ENCODE measurements around the gene DPEP2. TPM values are rescaled to one million over a fixed set of nuclear protein-coding genes. Genes with fewer than 3 reads are reported as not detected.
"Not testable (repeated sequence)": the region's sequence is repeated elsewhere in the genome, so short reads cannot be mapped to it uniquely, and the experiment has no call there.

Gene DPEP2, protein sequence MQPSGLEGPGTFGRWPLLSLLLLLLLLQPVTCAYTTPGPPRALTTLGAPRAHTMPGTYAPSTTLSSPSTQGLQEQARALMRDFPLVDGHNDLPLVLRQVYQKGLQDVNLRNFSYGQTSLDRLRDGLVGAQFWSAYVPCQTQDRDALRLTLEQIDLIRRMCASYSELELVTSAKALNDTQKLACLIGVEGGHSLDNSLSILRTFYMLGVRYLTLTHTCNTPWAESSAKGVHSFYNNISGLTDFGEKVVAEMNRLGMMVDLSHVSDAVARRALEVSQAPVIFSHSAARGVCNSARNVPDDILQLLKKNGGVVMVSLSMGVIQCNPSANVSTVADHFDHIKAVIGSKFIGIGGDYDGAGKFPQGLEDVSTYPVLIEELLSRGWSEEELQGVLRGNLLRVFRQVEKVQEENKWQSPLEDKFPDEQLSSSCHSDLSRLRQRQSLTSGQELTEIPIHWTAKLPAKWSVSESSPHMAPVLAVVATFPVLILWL
- 14.4 and 16.1 TPM in 2 replicates for total RNA-seq

DNA sequence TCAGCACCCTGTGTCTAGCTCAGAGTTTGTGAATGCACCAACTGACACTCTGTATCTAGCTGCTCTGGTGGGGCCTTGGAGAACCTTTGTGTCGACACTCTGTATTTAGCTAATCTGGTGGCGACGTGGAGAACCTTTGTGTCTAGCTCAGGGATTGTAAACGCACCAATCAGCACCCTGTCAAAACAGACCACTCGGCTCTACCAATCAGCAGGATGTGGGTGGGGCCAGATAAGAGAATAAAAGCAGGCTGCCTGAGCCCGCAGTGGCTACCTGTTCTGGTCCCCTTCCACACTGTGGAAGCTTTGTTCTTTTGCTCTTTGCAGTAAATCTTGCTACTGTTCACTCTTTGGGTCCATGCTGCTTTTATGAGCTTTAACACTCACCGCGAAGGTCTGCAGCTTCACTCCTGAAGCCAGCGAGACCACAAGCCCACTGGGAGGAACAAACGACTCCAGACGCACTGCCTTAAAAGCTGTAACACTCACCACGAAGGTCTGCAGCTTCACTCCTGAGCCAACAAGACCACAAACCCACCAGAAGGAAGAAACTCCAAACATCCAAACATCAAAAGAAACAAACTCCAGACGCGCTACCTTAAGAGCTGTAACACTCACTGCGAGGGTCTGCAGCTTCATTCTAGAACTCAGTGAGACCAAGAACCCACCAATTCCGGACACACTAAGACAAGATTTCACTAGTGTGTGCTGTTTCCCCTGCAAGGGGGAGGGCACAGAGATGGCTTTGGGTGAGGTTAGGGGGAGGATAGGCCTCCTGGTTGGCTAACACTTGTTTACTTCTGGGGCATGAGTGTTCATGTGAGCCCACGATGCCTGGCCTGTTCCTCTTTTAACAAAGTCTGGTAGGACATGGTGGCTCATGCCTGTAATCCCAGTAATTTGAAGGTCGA, at the start of gene DPEP2:
DPEP2 (minus strand) TSS at position 706 of the 910 bp plus-strand sequence. CDS start 6,272 bp downstream, outside the sequence.
- intact Hi-C loops (cut with micrococcal nuclease): loop anchor here (1.0 kb wide), 1 partner anchor 106 kb away; the partner anchor contains the start of gene PSKH1

DNA sequence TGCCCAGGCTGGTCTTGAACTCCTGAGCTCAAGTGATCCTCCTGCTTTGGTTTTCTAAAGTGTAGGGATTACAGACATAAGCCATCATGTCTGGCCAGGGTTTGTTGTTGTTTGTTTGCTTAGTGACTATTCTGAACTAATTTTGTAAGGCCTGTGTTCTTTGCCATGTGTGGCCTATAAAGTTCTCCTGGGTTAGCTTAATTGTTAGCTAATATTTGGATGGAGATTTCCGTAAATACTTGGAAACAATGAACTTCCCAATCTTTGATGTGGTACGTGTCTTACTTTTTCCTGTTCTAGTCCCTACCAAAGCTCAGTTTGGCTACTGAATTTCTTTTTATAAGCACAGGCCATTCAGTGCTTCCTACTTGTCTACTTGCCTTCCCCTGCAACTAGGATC, 48.7 kb upstream of the DPEP2 start:
- intact Hi-C loops (cut with micrococcal nuclease): no loop called here

DNA sequence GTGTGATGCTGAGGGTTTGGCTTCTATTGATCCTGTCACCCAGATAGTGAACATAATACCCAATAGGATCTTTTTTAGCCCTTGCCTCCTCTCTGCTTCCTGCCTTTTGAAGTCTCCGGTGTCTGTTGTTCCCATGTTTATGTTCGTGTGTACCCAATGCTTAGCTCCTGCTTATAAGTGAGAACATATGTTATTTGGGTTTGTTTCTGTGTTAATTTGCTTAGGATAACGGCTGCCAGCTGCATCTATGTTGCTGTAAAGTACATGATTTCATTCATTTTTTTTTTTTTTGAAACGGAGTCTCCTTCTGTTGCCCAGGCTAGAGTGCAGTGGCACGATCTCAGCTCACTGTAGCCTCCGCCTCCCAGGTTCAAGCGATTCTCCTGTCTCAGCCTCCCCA, 46.8 kb upstream of the DPEP2 start:
- intact Hi-C loops (cut with micrococcal nuclease): no loop called here

DNA sequence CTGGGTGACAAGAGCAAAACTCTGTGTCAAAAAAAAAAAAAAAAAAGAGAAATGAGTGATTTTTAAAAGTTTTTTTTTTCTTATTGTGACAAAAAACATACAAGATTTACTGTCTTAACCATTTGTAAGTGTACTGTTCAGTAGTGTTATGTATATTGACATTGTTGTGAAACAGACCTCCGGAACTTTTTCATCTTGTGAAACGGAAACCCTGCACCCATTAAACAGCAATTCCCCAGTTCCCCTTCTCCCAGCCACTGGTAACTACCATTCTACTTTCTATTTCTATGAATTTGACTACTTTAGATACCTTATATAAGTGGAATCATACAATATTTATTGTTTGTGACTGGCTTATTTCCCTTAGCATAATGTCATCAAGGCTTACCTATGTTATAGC, 42.5 kb upstream of the DPEP2 start:
- intact Hi-C loops (cut with micrococcal nuclease): loop anchor here (2.0 kb wide), 1 partner anchor 19 kb away; the partner anchor contains the start of genes DDX28 and DUS2

DNA sequence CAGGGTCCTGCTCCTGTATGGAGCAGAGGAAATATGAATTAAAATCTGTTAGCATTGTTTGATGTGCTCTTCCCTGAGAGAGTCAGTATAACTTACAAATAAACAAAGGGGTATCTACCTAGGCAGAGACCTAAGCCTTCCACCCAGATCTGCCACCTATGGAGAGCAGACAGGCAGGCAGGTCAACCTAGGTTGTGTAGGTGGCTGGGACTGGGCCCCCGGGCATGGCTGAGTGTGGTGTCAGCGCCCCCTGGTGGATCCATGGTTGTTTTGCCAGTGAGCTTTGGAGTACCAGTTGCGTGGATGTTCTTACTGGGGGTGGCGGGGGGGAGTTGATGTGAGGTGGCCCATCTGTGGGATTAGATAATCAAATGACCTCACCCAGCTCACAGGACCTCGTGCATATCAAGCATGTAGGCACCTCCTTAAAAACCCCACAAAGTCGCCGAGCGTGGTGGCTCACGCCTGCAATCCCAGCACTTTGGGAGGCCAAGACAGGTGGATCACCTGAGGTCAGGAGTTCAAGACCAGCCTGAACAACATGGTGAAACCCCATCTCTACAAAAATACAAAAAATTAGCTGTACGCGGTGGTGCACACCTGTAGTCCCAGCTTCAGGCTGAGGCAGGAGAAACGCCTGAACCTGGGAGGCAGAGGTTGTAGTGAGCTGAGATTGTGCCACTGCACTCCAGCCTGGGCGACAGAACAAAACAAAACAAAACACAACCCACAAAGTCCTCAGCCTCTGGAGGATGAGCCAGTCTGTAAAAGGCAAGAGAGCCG, 41.4 kb upstream of the DPEP2 start:
- intact Hi-C loops (cut with micrococcal nuclease): loop anchor here (1.0 to 2.0 kb wide), 11 partner anchors 18 to 519 kb away; partner anchors contain the start of genes DDX28, DUS2, NFATC3 and PSMB10

DNA sequence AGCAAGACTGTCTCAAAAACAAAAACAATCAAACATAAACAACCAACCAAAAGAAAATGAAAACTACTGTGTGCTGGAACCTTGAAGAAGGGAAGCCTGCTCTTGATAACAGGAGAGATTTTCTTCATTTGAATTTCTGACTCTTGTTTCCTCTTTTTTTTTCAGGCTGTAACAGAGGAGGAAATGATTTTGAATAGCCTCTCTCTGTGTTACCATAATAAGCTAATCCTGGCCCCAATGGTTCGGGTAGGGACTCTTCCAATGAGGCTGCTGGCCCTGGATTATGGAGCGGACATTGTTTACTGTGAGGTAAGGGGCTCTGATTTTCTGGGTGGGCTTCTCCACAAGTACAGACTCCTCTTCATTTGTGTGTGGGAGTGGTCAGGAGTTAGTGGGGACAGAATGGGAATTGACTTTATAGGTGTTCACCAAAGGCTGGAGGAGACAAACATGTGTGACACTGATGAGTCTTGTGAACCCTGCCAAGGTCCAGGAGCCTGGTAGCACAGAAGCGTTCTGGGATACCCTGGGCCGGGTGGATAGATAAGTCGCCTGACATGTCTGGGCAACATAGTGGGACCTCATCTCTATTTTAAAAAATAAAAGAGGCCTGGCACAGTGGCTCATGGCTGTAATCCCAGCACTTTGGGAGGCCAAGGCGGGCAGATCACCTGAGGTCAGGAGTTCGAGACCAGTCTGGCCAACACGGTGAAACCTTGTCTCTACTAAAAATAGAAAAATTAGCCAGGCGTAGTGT, 38.7 kb upstream of the DPEP2 start:
- intact Hi-C loops (cut with micrococcal nuclease): no loop called here

DNA sequence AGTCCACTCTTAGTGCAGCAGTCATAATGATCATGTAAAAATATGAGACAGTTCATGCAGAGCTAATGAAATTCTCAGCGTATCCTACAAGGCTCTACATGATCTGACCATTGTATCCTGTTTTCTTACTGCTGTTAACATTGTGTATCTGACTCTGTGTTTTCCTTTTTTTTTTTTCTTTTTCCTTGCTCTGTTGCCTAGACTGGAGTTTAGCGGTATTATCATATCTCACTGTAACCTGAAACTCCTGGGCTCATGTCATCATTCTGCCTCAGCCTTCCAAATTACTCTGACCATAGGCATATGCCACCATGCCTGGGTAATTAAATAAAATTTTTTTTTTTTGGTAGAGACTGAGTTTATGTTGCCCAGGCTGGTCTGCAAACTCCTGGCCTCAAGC, 35.9 kb upstream of the DPEP2 start:
- intact Hi-C loops (cut with micrococcal nuclease): no loop called here

DNA sequence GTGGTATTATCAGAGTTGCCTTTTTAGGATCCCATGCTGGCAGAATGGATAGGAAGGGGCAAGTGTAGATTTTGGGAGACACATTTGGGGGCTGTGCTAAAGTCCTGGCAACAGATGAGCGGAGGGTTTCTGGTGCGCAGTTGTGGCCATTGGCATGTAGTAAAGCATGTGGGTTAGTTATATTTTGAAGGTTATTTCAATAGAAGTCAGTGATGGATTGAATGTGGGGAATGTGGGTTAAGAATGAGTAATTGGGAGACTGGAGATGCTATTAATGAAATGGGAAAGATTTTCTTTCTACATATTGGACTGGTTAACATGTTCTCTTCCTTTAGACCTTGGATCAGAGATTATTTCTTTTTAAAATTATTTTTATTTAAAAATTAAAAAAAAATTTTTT, 33.8 kb upstream of the DPEP2 start:
- intact Hi-C loops (cut with micrococcal nuclease): no loop called here

DNA sequence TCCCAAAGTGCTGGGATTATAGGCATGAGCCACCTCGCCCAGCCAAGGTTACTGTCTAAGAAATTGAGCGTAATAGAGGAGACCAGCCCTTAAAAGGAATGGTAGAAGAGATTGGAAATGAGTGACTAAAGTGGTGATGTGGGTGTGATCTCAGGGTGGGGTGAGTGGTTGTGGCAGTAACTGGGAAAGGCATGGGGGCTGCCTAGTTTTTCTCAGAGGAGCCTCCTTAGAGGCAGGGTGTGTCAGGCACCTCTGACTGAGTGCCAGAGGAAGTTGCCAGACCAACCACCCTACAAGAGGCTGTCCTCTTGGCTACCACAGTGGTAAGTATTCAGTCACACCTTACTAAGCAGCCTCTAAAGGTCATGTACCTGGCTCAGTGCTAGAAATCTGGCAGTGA, 32.7 kb upstream of the DPEP2 start:
- intact Hi-C loops (cut with micrococcal nuclease): no loop called here

DNA sequence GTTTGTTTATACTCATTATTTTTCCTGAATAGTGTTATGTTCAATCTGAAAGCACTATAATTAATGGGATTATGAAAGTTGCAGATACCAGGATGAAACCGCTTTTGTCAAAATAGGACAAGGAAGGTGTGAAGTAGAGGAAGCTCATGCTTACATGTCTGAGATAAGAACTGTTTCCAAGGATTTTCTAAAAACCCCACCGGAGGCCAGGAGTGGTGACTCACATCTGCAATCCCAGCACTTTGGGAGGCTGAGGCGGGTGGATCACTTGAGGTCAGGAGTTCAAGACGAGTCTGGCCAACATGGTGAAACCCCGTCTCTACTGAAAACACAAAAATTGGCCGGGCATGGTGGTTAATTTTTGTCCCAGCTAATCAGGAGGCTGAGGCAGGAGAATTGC, 30.8 kb upstream of the DPEP2 start:
- intact Hi-C loops (cut with micrococcal nuclease): not testable (repeated sequence)

DNA sequence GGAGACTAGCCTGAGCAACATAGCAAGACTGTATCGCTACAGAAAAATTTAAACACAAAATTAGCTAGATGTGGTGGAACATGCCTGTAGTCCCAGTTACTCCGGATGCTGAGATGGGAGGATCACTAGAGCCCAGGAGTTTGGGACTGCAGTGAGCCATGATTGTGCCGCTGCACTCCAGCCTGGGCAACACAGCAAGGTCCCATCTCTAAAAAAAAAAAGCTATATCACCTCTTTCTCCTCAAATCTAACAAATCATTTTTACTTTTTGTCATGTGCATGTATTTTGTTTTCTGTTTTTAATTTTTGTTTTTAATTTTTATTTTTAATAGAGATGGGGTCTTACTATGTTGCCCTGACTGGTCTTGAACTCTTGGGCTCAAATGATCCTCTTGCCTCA, 29.7 kb upstream of the DPEP2 start:
- intact Hi-C loops (cut with micrococcal nuclease): no loop called here

DNA sequence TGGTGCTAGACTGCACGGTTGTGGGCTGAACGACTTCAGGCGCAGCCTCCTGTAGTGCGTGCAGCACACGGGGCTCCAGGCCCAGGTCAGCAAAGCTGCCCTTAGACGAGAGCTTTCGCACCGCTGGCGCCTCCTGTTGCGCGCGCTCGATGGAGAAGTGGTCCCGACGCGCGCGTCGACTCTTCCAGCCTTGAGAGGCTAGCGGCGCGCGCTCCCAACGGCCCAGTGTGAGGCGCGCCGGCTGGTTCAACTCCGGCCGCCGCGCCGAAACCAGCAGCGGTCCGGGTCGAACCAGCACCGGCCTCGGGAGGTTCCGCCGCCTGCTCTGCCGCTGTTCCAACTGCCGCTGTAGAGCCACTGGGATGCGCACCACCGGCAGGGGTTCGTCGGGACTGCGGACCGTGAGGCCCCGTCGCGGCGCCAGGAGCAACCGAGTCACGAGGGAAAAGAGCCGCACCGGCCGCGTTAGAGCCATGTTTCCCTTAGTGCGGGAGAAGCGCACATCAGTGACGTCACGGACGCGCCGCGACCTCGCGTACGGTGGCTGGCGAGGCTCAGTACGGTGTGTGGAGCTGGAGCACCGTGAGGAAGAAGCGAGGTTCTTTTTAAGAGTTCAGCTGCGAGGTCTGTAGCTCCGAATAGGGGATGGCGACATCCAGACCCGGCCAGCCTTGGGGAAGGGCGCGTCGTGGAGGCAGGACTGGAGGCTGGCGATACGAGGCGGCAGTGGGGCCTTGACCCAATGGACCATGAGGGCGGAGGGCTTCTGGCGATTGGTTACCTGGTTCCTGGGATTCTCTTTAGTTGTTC, 23.6 kb upstream of the DPEP2 start, which contains the start of the genes DDX28 and DUS2:
DDX28 (minus strand) TSS at position 505 of the 810 bp plus-strand sequence; CDS start at position 475, 30 bp downstream.
DUS2 (plus strand) TSS at position 557 of the 810 bp plus-strand sequence. CDS start 14,740 bp downstream, outside the sequence.
- intact Hi-C loops (cut with micrococcal nuclease): loop anchor here (1.0 to 5.0 kb wide), 8 partner anchors 18 to 216 kb away; partner anchors contain the start of genes NFATC3, PSKH1, RANBP10 and TSNAXIP1

DNA sequence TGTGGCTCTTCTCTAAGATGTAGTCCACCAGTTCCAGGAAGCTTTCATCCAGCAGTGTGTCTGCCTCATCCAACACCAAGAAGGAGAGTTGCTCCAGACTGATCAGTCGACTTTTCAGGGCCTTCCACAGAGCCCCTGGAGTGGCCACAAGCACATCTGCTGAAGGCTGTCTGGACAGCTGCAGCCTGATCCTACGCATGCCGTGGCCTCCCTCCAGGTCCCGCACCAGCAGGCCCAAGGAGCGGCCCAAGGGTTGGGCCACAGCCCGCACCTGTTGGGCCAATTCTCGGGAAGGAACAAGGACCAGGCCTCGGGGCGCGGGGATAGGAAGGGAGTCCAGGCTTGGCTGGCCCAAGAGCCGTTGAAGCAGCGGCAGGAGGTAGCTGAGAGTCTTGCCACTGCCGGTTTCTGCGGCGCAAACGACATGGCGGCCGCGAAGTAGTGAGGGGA, 23.0 kb upstream of the DPEP2 start:
- intact Hi-C loops (cut with micrococcal nuclease): loop anchor here (2.0 to 5.0 kb wide), 3 partner anchors 18 to 215 kb away; partner anchors contain the start of genes RANBP10 and TSNAXIP1

DNA sequence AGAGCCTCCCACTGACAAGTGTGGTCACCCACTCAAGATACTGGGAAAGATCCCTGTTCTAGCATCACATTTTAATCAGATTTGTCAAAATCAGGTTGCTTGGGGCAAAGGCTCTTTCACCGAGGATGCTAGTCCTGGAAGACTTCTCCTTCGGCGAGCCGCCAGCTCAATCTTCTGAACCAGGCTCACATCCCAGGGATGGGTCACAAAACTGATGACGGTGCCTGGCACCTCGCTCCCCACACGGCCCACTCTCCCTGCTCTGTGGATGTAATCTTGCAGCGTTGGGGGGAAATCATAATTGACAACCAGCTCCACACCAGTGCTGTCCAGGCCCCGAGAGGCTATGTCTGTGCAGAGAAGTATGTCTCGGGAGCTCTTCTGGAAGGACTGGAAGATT, 22.2 kb upstream of the DPEP2 start:
- intact Hi-C loops (cut with micrococcal nuclease): loop anchor here (5.0 kb wide), 1 partner anchor 214 kb away; the partner anchor contains the start of genes RANBP10 and TSNAXIP1

DNA sequence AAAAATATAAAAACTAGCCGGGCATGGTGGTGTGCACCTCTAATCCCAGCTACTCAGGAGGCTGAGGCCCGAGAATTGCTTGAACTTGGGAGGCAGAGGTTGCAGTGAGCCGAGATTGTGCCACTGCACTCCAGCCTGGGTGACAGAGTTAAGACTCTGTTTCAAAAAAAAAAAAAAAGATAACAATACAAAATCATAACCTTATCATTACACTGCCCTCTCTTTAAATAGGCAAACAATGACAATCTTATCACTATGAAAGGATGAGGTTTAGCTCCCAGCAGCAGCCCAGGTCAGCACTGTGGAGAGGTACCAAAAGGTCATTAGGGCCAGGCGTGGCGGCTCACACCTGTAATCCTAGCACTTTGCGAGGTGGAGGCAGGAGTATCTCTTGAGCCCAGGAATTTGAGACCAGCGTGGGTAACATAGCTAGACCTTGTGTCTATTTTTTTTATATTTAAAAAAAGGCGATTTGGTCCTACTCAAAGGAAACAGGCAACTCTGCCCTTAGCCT, 19.9 kb upstream of the DPEP2 start:
- intact Hi-C loops (cut with micrococcal nuclease): no loop called here

DNA sequence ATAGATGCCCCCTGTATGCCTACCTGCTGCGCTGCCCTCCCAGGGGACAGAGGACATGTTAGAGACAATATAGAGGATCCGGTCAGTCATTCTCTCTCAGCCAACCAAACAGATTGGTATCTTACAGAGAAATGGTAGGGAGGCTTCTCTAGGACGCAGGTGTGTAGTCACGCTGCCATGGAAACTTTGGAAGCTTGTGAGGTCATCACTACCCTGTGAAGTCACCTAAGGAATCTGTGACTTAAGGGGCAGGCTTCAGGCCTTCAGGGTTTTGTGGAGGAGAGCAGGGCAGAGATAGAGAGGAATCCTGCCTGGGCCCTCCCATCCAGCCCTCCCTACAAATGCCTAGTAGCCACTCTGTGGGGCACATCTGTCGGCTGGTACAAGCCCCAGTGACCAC, 16.4 kb upstream of the DPEP2 start, which contains the start of gene DPEP2NB:
DPEP2NB (minus strand) TSS at position 231 of the 400 bp plus-strand sequence; CDS start at position 90, 141 bp downstream.
- intact Hi-C loops (cut with micrococcal nuclease): no loop called here

DNA sequence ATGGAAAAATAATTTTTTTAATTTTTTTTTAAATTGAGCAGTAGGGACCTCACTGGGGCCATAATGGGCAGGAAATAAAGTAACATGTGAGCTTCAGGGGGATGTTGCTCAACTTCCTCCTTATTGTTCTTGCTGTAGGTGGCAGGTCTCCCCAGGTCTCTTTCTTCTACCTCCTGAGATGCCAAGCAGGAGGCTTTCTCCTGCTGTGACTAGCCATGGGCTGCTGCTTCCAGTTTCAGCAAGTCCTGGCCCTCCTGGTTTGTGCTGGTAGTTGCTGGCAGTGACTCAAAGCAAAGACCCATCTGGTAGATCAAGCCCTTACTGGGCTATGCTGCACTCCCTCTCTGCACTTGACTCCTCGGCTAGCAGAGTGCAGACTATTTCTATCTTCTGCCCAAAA, 14.2 kb upstream of the DPEP2 start:
- intact Hi-C loops (cut with micrococcal nuclease): no loop called here

DNA sequence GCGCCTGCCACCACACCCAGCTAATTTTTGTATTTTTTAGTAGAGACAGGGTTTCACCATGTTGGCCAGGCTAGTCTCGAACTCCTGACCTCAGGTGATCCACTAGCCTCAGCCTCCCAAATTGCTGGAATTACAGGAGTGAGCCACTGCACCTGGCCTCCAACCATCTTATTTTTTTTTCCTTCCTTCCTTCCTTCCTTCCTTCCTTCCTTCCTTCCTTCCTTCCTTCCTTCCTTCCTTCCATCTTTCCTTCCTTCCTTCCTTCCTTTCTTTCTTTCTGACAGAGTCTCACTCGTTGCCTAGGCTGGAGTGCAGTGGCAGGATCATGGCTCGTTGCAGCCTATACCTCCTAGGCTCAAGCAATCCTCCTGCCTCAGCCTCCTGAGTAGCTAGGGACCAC, 10.6 kb upstream of the DPEP2 start:
- intact Hi-C loops (cut with micrococcal nuclease): not testable (repeated sequence)
